NCI-H146 treated with DMSO at 0.1 percent for 48 hours (cell line): Measurements from ENCODE around the gene HGF.

ENCODE experiments used
- DNase-seq: peaks from one replicate; lab custom pipeline; 2025; ENCODE audit not compliant: unreplicated experiment; lab: John Stamatoyannopoulos, UW

Gene HGF

DNA sequence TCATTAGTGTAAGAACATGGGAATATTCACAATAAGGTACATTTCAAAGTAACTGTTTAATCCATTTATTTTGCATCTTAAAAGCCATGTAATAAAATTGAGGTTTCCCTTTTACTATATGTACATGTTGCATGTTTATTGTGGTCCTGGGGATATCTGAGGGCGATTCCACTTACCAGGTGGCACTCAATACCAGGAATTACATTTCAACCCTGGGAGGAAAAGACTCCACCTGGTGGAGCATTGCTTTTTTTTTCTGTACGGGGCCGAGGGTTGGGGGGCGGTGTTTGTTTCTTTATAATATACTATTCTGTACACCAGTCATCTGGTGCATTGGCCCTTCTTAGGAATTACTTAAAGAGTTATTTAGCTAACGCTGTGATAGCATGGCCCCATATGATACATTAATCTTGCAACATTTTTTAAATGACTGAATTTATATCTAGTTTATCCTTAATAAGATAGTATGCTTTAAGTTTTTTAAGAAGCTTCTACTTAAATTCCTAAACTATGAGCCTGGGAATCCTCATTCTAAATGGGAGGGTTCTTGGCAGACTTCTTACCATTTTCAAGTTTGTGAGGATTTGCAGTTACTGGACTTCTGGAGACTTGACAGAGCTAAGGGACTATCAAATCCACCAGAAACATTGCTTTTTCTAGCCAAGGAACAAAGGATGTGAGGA lies 7.2 kb upstream of the HGF start:
- DNase-seq = no peak

DNA sequence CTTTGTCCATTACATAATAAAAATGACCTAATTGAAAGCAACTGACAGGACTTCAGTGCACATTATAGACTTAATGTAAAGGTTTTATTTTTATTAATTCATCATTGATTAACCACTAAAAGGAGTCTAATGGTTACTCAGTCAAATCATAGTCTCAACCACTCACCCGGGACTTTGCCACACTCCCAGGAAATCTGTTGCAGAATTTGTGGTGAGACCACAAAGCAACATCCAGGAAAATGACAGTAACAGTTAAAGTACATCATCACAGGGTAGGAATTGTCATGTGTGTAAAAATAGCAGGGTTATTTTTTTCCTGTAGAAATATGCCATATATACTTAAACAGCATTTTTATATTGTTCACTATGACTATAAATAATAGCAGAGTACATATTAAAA lies 6.3 kb upstream of the HGF start:
- DNase-seq = no peak

DNA sequence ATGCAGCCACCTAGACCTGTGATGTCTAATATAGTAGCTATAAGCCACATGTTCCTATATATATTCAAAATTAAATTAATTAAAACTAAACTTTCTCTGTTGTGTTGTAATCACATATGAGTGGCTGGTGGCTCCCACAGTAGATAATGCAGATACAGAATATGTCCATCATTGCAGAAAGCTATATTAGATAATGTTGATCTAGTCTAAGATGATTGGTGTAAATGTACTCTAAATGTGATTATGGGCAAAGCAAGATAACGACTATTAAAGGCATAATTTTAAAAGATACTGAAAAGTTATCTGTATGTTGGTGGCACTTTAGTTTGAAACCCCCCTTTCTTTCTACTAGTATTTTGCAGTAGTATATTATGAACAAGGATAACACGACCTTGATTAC lies 5.7 kb upstream of the HGF start:
- DNase-seq = no peak

DNA sequence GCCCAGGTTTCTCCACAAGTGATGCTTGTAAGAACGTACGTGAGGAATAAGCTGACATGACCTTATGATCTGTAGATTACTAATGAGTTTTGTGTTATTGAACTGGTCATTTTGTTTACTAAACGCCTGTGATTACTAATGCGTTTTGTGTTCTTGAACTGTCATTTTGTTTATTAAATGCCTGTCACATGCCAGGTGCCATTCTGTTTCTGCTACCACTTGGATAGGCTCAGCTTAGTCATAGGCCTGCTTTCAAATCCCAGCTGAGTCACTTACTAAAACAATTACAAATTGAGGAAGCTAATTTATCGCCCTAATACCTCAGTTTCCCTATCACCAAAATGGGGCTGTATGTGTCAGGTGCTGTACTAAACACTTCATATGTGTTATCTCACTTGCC lies 4.7 kb upstream of the HGF start:
- no peak for DNase-seq

DNA sequence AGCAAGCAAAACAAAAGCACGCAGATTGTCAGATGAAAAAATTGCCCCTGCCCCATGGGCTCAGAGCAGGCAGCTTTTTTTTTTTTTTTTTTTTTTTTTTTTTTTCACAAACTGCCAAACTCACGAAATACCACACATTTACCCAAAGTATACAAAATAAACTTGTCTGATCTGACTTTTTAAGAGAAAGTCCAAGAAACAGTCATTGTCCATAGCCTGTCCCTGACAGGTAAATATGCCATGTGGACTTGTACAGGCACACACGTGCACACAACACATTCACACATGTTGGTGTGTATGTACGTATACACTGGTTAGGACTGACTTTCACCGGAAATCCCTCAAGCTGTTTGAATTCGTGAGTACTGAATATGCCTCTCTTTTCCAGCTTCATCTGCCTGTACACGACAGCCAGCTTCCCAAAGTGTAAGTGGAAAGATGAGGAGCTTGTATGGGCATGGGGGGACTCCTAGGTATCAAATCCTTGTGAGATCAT lies 929 bp upstream of the HGF start:
- no peak for DNase-seq

DNA sequence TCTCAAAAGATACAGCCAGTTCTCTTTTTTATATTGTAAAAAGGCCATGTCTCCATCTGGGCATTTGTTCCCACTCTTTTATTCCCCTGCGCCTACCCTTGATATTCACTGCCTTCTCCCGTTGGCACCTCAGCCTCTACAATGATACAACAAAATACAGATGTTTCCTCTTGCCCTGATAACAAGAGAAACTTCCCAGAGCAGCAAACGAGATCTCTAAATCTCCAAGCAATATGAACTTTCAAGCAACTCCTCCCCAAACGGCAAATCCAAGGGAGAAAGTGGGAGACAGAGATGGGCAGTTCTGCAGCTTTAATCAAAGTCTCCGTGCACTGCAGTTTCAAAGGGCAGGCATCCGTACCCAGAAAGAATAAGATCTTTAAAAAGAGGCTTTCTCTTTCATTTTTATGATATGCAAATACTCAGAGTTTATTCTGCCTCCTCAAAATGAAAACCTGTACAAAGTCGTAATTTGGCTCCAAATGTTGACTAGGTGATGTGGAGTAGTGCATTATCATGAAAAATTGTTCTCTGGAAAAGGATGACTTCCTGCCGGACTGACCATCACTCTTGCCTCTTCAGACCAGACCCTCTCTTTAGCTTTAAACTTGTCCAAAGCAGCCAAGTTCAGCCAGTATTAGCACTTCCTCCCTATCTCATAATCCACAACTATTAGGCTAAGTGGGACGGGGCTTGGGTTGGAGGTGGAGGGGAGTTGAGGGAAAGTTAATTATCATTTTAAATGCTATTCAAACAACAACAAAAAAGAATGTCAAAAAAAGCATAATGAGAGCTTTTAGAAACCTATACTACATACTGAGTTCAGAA lies 682 bp downstream of the HGF start:
- no peak for DNase-seq

DNA sequence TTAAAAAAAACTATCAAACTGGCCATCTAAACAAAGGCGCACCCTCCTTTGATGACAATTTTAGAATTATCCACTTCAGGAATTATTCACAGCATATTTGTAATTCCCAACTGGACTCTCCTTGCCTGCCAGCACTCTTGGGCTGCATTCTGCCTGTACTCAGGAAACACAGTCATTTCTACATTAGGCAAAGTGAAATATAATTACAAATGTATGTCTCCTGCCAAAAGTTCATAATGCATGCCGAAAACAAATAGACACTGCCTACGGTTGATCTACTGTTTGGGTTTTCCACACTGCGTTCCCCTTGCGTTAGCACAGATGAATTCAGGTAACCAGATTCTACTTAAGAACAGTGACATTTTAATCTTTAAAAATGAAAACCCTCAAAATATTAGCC lies 1.9 kb downstream of the HGF start:
- no peak for DNase-seq

DNA sequence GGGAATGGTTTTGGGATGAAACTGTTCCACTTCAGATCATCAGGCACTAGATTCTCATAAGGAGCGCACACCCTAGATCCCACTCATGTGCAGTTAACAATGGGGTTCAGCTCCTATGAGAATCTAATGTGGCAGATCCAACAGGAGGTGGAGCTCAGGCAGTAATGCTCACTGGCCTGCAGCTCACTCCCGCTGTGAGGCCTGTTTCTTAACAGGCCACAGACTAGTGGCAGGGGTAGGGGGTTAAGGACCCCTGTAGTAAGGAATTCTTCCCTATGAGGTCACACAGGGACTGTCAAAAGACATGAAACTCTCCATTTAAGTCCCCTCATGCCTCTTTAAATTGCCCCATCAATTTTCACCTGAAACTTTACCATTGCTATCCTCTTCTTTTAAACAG lies 8.0 kb downstream of the HGF start:
- DNase-seq = no peak

DNA sequence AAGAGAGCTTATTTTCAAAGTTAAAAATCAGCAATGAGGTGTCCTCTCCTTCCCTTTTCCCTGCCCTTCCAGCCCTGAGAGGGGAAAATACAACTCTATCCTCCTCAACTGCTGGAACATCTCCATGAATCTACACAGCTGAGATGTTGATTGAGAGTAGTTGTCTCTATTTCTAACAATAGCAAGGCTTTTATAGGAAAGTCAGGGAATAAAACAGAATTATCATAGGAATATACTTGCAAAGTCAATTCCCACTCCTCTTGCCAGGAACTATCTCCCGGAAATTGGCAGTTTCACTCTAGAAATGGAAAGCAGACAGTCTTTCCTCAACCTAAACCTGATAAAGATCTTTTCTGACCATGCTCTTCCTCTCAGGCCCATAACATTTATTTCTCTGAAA lies 8.8 kb downstream of the HGF start:
- no peak for DNase-seq

DNA sequence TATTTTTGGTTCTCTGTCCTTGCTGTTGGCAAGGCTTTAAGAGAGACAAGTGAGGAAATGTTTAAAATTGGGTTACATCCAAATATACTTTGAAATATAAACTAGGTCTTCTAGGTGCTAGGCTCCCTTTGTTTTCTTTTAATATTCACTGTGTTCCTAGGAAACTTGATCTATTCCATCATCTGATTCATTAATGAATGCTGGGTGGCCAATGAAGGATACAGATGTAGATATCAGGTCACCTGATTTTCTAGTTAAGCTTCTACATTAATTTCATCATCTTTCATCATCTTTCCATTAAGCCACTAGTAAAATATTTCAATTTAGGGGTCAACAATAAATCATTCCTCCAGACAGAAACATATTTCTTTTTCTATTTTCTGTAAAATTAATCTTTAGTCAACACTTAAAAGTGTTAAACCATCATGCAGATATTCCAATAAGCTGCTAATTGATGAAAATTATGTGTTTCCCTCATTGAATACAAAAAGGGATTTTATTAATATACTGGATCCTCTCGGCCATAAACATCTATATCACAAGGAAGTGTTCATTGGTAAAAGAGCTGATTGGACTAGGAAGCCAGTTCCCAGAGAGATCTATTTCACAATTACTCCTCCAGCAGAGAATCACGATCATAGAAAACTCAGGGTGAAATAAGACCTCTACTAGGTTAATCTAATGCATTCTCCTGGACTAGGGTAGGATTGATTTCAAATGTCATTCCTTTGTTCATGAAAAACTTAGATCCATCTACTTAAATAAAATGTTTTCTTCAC lies 14.7 kb downstream of the HGF start:
- no peak for DNase-seq

DNA sequence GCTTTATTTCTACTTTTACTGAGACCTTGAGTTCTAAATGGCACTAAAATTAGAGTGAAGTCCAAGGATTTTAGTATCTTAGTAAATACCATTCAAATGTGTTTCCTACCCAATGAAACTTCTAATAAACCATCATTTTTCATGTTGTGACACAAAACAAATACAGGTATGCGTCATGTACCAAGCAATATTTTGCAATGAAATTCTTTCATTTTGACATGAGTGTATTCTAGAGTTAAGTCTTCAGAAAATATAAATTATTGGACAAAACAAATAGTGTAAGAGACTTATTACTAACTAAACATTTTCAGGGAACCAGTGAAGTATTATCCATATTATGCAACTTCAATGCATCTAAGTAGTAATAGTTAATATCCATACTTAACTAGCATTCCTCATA lies 16.5 kb downstream of the HGF start:
- no peak for DNase-seq

DNA sequence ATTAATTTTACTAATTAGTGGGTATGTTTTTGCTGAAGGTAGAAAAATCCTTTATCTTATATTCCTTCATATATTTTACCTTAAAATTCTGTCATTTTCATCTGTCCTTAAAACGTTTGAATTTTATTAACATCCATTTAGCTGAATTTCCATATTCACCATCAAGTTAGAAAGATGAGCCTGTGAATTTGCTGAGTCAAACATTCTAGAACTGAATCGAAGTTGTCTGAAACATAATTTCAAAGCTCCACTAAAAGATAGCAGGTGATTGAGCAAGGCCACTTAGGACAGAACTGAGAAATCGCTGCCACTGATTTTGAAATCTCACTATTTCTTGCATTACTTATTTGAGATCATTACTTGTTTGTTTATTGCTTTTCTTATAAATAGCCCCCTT lies 17.5 kb downstream of the HGF start:
- DNase-seq = no peak

DNA sequence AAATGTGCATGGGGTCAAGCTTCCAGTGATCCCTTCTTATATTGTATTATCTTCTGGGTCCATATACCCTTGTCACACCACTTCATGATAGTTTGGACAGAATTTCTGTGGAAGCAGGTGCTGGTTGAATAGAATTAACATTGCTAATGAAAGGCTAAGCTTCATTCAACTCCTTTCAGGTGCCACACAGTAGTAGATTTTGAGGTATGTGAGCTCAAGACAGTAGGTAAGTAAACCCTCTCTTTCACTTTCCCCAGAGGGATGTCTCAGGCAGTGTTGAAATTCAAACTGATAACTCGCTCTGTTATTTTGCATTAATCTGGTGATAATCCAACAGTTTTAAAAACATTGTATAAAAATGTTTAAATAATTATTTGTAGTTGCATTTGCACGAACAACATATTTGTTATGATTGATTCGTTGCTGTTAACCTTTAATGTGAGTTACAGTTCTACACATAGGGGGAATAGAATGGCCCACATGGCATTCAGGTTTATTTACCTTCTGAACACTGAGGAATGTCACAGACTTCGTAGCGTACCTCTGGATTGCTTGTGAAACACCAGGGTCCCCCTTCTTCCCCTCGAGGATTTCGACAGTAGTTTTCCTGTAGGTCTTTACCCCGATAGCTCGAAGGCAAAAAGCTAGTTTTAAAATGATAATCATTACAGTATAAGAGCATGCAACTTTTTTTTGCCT lies 18.1 kb downstream of the HGF start:
- no peak for DNase-seq

DNA sequence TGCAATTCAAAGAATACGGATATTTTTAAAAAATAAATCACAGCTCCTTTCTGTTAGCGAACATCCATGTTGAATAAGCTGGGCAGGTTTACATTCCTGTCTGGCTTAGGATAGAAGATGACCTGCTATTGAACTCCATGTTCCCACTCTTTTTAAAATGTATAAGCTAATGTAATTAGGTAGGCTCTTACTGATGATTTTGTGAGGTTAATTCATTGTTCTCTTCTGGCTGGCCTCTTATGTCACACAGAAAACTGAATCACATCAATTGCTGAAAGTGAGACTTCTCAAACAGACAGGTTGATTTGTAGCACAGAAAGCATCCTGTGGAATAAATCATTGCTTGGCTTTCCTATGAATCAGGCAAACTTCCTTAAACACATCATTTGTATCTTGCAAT lies 24.2 kb downstream of the HGF start:
- no peak for DNase-seq

DNA sequence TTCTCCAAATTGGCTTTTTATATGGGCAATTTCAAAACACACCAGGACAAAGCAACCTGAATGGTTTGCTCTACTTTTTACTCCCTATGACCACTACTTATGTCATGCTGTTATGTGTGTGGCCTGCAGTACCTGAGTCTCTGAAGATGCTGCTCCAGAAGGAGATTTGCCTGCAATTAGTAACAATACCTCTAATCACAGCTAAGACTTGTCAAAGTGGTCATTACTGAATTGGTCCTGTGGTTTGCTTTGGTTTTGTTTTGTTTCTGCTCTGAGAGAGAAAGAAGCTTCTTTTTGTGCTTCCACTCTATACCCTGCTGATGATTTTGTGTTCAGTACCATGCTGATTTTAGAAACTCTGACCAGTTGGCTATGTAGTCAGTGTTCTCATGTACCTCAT lies 25.5 kb downstream of the HGF start:
- no peak for DNase-seq

DNA sequence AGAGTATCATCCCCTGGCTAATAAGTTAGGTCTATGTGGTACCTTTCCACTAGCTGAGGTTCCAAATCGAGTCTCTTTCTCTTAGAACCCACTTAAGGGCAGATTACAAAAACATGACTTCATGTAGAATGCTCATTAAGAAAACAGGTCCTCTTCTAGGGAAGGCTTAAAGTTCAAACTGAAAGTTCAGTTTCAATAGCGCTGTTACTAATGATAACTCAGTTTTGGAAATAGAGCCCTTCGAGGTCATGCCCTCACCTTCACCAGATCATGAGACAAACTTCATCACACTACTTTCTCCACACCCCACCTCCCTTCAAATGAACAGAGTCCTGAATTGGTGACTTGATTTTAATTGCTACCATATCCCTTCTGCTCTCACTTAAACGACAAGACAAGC lies 26.2 kb downstream of the HGF start:
- no peak for DNase-seq

DNA sequence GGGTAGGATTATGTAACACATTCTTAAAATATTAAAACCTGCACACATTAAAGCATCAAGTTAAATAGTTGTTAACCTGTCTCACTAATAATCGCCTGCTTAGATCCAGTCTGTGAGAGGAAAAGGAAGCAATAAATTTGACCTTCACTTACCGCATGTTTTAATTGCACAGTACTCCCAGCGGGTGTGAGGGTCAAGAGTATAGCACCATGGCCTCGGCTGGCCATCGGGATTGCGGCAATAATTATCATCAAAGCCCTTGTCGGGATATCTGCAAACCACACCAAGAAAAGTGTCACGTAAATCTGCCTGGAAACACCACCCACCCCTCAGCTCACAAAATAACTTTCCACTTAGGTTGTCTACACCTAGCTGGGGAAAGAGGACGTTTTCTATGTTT lies 26.6 kb downstream of the HGF start:
- DNase-seq = no peak

DNA sequence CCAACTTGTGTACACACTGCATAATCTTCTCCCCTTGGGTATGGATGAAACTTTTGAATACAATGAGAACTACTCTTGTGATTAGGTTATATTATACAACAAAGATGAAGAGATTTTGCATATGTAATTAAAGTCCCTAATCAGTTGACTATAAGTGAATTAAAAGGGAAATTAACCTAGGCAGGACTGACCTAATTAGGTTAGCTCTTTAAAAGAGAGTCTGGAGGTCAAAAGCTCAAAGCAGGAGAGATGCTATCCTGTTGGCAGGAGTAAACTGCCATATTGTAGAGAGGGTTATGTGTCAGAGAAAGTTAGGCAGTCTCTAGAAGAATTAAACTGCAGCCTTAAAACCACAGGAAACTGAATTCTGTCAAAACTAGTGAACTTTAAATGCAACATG lies 29.4 kb downstream of the HGF start:
- DNase-seq = no peak

DNA sequence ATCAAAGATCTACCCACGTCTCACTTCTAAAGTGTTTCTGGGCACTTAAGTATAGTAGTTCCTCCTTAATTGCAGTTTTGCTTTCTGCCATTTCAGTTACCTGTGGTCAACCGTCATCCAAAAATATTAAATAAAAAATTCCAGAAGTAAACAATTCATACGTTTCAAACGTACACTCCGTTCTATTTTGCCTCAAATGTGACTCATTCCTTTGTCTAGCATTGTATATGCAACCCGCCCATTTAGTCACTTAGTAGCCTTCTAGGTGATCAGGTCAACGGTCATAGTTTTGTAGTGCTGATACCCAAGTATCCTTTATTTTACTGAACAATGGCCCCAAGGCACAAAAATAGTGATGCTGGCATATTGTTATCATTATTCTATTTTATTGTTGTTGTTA lies 33.8 kb downstream of the HGF start:
- no peak for DNase-seq

DNA sequence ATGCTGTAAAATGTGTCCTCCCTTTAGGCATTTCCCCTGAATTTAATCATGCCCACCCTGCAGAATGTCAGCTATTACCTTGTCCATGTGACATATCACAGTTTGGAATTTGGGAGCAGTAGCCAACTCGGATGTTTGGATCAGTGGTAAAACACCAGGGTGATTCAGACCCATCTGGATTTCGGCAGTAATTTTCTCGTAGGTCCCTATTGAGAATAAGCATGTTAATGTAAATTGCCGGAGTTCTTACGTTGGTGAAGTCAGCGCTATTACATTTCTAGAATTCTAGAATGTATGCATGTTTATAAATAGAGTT lies 44.1 kb downstream of the HGF start:
- no peak for DNase-seq

DNA sequence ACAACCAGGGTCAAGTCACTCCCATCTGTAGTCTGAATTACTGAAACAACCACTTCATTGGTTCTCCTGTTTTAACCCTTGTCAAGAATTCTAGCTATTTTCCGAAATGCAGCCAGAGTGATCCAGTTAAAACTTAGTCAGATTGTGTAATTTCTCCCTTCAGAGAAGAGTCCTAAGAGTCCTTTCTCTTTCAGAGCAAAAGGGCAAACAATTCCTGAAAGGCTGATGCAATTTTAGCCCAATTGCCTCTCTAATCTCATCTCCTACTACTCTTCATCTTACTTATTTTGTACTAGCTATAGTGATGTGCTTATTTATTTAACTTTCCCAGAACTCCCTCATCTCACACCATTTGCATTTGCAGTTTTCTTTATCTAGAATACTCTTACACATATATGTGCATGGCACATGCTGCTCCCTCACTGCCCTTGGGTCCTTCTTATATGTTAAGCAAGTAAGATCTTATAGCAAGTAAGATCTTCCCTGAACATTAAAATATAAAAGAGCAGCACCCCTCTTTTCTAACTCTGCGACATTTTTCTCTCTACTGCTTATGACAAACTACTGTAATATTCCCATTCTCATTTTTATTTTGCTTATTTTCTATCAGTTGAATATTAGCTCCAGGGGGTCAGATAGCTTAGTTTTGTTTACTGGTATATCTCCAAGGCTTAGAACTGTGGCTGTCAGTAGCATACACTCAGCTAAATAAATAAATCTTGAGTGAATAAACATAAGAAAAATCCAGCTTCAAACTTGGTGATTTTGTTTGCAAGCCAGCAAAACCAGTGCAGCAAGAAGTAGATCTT lies 44.6 kb downstream of the HGF start:
- DNase-seq = no peak
